Epidermal melanocyte (primary cell): Measurements from ENCODE around the gene MYO1D.

ENCODE experiments used
- DNase-seq: peaks from one replicate; pipeline ENCODE4 v3.0.0; 2011; ENCODE audit warnings: low spot score; ENCODE audit not compliant: insufficient read length

Gene MYO1D

GRCh38 chr17:32515677-32516383 lies 361.1 kb downstream of the MYO1D start:
- no peak for DNase-seq

DNA sequence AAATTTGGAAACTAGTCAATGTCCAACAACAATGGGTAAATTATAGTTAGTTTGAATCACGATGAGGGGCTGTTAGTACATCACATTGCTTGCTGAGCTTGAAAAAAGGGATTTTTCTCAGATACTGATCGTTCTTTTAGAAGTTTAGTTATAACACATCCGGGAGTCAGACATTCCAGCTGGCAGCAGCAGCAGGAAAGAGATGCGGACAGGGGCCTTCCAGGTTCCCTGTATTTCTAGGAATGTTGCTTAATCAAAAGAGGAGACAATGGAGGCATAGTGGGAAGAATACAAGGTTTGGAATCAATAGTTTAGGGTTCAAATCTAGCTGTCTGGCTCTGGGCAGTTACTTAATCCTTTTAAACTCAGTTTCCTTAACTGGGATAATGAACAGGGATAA lies 362.3 kb downstream of the MYO1D start:
- no peak for DNase-seq

DNA sequence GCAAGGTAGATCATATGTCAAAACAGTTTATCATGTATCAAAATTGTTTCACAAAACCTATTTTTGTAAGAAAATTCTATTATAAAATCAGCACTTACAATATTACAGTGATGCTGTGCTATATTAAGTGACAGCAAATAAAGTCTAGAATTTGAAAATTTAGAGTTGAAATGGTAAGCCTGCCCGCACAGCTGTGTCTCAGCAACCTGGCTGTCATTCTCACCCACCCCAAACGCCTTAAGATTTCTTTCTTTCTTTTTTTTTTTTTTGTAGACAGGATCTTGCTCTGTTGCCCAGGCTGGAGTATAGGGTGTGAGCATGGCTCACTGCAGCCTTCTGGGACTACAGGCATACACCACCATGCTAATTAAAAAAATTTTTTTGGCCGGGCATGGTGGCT lies 363.3 kb downstream of the MYO1D start:
- no peak for DNase-seq

GRCh38 chr17:32512328-32512727 lies 364.6 kb downstream of the MYO1D start:
- DNase-seq: no peak

DNA sequence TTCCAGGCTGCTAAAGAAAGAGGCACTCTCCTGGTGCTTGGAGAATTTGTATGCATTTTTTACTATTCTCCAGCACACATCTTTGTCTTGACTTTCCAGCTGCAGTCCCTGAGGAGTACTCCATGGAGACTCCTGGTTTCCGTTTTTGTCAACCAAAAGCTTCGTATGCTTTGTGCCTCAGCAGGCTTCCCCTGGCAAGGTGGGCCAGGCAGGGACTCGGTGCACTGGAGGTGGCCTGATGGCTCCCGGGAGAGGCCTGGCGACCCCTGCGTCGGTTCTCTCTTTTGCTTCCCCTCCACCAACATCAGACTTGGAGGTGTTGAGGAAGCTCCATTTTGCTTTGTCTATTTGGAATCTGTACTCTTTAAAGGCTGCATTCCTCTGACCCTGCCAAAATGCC lies 366.5 kb downstream of the MYO1D start:
- DNase-seq: no peak

DNA sequence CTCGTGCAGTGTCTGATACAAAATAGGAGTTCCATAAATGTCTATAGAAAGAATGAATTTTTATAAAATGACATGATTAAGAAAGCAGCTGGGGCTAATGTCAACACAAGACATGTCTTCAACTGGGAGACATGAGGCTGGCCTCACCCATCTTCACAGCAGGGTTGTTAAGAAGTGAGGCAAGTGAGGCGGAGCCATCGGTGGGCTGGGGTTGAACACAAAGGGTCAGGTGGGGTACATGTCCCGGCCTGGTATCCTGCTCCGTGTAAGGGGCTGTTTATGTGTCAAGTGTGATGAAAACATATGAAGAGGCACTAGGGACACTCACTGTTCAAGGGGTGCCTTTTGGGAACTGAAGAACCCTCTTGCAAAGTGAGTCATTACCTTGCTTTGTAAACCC lies 368.0 kb downstream of the MYO1D start:
- no peak for DNase-seq

DNA sequence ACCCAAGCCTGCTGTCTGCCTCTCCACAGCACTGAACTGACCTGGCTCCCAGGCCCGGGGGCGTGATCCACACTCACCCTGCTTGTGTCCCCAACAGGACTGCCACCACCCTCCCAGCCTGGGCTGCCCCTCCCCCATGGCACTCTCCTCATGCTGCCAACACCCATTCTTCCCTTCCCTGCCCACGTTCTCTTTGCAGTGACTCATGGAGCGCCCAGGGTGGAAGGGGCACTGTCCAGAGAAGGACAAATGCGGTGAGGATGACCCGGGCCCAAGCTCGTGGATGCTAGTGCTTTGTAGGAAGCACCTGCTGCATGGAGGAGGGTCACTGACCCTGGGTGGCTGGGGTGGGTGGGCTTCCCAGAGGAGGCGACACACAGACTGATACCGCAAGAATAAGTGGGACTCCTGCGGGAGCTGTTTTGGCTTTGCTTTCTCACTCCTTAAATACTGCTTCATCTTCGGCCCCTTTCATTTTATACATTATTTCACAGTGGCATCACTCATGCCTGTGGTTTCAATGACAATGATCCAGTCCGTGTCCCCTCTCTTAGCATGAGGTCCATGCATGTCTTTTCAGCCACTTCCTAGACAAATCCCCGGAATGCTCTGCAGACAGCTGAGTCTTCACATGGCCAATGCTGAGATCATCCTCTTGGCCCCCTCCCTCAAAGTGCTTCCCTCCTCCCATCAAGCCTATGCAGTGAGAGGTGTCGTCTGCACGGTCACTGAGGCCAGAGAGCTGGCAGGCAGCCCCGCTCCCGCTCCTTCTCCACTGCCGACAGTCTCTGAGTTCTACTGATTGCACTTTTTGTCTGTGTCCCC lies 372.5 kb downstream of the MYO1D start:
- DNase-seq: no peak

DNA sequence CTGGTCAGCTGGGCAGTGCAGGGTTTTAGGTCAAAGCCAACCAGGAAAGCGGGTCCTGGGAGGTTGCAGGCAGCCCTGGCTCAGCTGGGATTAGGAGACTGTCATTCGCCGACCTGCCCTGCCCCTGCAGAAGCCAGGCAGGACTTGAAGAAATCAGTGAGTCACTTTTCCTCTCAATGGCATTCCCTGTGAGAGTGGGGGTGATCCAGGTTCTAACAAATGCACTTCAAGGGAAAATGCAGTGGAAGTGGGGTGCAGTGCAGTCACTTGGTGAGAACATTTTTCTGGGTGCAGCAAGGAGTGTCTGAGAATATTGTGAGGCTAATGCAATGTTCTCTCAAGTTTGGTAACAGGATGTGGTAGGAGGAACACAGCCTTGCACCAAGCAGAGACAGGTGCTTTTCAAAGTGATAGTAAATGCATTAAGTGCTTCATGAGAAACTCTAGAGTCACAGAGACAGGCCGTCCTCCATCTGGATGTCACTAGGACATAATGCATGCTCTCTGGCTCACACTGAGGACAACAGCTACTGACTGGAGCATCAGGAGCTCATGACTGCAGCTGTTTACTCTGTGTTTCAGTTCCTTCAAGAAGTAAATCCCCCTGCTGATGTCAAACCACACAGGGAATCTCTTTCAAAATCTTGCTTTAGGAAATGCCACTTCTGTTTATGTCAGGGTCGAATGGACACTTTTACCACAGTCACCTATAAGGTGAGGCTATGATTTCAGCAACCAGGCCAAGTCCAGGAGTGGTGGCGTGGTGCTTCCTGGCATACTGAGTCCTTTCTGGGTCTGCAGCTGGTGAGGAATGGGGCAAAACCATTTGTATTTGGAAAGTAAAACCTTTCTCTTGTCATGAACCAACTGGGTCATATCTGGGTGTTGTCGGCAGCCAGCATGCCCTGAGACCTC lies 373.4 kb downstream of the MYO1D start:
- no peak for DNase-seq

GRCh38 chr17:32502710-32503109 lies 374.2 kb downstream of the MYO1D start:
- no peak for DNase-seq

DNA sequence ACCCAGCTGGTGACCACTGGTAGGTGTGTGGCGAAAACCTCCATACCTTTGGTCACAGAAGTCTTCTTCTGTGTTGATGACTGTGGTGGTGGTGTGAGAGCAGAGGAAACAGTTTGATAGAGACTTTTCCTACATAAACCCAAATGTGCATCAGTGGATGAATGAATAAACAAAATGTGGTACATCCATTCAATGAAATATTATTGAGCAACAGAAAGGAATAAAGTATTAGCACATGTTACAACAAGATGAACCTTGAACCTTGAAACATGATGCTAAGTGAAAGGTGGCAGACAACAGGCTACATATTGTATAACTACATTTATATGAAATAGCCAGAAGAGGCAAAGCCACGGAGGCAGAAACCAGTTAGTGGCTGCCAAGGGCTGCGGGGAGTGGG lies 374.9 kb downstream of the MYO1D start:
- no peak for DNase-seq

DNA sequence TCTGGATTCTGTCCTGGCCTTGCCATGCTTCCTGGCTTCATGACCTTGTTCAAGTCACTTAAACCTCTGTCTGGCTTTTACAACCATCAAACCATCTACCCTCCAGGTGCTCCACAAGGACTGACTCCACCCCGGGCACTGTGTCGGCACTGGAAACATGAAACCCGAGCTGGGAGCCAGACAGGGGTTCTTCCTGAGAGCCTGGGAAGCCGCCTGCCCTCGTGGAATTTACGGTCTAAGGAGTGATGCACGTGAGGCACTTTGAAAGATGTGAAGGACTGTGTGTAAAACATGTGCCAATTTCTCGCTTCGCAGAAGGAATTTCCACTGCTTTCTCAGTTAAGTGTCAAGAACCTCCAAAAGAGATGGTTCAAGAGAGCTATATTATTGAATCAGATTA lies 378.5 kb downstream of the MYO1D start:
- no peak for DNase-seq

DNA sequence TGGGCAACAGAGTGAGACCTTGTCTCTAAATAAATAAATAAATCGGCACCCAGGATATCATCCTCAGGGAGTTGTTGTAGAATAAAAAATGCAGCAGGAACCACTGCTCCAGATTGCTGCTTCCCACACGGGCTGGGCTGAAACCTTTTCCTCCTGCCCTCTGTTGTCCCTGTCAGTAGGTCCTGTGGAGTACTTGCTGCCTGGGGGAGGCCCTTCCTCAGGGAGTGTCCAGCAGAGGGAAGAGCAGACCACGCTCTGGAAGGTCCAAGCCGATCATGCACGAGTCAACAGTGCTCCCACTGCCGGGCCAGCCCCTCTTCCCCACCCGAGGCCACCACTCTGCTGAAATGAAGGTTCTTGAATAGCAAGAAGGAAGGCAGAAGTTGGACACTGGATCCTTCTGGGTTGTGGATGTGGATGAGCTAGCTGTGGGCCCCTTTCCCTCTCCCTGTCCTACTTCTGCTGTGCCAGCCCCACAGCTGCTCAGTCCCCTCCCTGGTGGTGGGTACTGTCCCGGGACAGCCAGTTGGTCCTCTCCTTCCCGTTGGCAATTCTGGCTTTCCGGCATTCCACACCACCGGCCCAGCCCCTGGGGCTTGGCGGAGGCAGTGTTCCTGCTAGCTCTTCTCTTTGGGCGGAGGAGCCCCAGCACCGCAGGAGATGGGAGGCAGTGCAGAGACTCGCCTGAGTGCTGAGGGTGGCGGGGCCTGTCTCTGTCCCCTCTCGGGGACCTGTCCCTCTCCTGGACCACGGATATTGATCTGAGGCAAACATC lies 379.3 kb downstream of the MYO1D start:
- DNase-seq: no peak

DNA sequence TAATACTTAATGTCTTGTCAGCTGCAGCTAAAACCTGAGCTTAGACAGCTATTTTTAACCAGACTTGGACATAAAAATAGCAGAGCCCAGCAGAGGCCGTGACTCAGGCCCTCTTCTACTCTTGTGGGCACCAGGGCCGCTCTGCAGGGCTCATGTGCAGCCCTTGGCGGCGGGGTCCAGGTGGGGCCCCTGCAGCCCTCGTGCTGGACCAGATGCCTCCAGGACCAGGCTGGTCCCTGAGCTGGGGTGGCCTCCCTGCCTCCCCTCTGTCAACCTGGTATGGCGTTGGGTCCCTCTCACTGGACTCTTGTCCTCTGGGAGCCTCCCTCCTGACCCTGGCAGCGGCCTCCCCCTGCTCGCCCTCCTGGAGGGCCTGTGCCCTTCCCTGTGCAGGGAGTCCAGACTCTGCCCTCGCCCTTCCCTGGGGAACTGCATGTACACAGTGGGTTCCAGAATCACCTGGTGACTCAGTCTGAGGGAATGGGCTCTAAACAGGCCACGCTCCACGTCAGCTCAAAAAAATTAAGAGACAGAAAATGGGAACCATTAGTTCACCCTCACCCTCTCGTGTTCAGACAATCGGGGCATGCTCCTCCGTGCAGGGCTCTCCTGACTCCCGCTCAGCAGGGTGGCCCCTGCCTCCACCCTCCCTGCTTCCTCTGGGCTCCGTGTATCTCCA lies 380.4 kb downstream of the MYO1D start:
- DNase-seq: no peak

GRCh38 chr17:32495359-32496231 lies 381.3 kb downstream of the MYO1D start:
- no peak for DNase-seq

- no peak for DNase-seq
Observed at GRCh38 chr17:32494621-32495358, 382.1 kb downstream of the MYO1D start.

GRCh38 chr17:32493976-32494513 lies 382.9 kb downstream of the MYO1D start:
- no peak for DNase-seq

DNA sequence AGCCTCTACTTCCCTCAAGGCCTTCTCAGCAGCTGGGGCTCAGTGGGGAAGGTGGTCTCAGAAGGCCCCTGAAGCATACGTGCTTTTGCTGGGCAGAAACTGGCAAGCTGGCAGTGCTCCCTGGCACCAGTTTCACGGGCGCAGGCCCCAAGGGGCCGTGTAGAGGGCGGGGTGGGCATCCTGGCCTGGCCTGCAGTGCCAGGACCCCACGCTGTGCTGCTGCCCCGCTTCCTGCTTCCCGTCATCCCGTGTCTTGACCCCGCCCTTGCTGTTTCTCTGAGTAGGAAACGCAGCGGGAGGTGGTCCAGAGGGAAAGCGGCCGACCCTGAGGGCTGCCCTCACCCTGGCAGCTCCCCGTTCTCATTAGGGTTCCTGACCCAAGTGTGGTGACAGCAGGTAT lies 383.4 kb downstream of the MYO1D start:
- no peak for DNase-seq

DNA sequence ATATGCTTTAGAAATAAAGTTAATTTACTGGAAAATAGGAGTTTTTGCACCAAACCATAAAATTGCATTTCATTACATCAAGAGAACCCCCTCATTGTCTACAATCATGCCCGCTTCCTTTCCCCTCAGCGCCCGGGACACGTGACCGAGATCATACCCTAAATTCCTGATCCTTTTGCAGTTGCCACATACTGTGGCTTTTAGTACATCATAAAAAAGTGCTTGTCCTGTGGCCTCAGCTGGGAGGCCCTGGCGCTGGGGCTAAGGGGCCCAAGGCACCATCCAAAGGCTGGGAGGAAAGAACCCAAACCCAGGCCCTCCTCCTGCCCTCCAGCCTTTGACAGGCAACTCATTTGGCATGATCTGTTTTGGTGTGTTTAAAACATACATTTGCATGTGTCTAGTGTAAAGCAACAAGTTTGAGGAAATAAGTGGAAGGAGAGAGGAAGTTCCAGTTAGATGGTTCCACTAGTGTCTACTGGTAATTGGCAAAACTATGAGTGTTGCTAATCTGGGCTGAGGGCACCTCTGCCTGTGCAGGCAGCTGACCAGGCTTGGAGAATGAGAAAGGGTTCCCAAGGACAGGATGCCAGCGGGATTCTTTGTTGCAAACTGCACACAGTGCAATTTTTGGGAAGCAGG lies 384.2 kb downstream of the MYO1D start:
- no peak for DNase-seq
